ENCODE measurements around the gene SLC2A1.
"Not testable (repeated sequence)": the region's sequence is repeated elsewhere in the genome, so short reads cannot be mapped to it uniquely, and the experiment has no call there.

SLC2A1 gene

DNA sequence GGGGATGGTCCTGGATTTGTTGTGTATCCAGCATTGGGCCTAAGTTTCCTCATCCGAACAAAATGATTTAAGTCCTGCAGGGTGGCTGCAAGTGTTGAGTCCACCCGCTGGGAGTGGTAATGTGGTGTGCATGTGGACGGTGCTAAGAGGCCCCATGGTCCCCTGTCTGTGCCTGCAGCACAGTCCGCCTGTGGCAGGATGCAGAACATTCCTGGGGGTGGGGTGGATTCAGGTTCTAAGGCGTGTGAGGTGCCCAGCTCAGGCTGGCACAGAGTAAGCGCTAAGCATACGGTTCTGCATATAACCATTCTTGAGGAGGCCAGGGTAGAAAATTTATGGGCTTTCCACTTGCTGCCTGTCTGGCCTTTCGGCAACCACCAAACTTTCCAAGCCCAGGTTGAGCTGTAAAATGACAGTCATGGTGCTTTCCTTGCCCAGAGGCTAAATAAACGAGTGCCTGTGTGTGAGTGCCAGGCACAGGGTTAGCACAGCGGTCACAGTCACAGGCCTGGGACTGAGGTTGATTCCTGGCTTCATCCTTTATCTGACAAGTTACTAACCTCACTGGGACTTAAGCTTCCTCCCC, 30.7 kb downstream of the SLC2A1 start:
- DNase-seq = no peak

DNA sequence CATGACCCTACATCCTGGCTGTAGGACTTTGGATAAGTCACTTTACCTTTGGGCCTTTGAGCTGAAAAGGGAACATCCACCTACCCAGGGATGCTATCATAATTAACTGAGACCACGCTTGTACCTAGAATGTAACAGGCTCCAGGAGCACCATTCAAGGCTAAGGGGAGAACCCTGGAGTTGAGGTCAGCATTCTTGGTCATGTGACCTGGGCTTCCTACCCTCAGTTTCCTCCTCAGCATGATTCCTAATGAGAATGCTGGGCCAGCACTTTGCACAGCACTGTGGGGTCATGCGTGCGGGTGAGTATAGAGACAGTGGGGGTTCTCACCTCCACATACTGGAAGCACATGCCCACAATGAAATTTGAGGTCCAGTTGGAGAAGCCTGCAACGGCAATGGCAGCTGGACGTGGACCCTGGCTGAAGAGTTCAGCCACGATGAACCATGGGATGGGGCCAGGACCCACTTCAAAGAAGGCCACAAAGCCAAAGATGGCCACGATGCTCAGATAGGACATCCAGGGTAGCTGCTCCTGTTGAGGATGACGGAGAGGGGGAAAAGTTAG, 31.3 kb downstream of the SLC2A1 start:
- no peak for DNase-seq

DNA sequence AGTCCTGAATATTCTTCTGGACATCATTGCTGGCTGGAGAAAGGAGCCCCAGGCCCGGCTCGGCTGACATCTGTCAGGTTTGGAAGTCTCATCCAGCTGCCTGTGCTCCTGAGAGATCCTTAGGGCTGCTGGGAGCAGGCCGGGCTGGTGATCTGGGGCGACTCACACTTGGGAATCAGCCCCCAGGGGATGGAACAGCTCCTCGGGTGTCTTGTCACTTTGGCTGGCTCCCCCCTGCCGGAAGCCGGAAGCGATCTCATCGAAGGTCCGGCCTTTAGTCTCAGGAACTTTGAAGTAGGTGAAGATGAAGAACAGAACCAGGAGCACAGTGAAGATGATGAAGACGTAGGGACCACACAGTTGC, 31.8 kb downstream of the SLC2A1 start:
- DNase-seq = no peak

DNA sequence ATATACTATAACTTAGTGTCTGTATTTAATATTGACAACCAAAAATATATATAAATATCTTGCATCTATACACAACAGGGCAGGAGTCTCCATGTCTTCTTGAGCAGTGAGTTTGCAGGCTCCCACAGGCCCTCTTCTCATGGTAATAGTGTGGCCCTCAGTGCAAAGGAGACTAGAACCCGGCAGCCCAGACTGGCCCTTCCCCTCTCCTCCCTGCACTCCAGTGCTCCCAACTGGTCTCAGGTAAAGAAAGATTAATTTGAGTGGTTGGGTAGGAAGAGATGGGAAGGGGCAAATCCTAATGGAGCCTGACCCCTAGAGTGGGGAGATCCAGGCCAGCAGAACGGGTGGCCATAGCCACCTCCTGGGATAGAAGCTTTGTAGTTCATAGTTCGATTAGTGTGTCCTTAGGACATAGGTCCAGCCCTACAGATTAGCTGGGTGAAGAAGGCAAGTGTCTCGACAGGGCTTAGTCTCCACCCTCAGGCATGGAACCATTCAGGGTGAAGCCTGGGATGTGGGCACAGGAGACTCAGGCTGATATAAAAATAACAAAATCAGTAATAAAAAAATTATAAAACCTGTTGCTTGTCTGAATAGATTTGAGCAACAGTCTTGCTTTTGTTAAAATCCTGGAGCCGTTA, 32.3 kb downstream of the SLC2A1 start:
- DNase-seq = no peak

DNA sequence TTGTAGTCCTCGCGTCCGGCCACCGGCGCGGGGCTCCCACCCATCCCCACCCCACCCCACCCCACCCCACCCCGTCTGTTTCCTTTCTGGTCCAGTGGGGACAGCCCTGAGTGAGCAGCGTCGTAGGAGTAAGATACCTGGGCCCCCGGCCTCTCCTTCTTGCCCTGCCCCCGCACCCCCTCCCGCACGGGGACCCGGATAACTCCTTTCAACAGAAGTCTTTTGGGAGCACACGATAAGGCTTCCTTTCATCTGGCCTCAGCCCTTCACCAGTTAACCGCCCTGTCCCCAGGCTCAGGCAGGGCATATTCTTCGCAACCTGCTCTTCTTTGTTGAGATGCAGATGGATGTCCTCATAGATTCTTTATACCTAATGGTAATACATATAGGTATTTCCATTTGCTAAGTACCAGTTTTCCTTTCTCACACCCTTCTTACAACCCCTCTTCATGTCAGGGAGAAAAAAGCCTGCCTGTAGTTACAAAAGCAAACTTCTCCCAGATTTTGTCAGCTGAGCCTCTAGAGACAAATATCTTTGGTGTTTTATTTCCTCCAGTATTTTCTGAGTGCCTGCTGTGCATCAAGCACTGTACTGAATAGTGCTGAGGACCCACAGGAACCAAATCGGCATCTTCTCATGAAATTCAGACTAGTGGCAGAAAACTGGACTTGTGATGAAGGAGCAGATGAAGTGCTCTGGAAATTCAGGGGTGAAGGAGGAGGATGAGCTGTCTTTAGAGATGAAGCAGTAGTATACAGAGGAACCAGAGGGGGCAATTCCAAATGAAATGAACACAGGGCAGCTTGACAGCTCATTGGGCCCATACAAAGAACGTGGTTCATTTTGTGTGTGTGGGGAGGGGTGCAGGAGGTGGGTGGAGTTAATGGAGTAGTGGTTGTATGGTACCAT, 33.6 kb downstream of the SLC2A1 start:
- peak in 1 of 2 experiments; percentile 66 for DNase-seq

DNA sequence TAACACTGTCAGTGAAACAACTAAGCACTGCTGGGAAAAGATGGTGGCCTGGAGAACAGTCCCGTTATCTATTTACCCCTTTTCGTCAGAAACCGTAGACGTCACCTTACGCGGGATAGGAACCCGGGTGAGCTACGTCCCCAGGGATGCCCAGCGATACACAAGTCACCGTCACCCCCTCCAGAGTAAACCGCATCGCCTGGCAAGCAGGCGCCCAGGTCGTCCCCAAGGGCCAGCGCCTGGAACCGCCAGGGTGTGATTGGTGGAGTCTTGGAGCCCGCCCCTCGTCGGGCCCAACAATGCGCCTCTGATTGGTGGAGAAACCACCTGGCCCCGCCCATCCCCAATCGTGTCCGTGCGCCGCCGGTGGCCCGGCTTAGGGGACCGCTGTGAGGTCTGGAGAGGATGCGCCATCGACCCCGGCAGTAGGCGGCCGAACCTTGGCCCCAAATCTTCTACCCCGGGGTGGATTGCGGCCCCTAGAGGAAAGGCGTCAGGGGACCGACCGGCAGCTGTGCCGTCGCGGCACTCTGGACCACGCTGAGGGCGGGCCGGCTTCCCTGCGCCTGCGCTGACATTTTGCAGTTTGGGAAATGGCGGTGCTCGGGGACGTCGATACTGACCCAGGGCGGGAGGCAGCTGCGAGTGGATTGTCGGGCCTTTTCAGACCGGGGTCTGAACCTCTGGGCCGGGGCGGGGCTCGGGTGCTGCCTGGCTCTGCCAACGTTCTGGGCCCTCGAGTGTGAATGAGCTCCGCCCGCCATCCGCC, 34.4 kb downstream of the SLC2A1 start:
- DNase-seq = peak; percentile 90 to 99

DNA sequence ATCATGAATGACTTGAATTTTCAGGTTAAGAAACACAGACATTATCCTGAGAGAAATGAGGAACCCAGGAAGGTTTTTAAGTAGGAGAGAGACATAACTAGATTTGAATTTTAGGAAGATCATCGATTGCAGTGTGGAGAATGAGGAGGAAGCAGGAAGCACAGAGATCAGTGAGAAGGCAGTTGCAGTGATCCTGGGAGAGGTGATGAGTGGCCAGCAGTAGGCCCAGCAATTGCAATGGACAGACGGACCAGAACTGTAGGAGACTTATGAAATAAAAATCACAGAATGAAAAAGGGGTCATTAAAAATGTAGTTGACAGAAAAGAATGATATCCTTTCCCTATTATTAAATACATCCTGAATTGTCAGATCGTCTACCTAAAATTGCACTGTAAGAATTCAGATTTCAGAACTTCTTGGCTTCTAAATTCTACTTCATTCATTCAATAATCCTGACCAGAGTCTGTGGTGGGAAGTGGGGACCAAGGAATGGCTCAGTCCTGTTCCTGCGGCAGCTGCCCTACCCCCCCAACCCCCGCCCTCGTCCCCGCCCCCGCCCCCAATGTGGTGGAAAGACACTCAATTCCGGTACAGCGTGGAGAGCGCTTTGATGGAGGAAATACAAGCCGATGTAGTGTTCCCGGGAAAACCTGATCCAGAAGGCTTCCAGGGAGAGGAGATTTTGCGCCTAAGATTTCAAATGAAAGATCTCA, 35.1 kb downstream of the SLC2A1 start:
- peak in 1 of 2 experiments; percentile 89 for DNase-seq

DNA sequence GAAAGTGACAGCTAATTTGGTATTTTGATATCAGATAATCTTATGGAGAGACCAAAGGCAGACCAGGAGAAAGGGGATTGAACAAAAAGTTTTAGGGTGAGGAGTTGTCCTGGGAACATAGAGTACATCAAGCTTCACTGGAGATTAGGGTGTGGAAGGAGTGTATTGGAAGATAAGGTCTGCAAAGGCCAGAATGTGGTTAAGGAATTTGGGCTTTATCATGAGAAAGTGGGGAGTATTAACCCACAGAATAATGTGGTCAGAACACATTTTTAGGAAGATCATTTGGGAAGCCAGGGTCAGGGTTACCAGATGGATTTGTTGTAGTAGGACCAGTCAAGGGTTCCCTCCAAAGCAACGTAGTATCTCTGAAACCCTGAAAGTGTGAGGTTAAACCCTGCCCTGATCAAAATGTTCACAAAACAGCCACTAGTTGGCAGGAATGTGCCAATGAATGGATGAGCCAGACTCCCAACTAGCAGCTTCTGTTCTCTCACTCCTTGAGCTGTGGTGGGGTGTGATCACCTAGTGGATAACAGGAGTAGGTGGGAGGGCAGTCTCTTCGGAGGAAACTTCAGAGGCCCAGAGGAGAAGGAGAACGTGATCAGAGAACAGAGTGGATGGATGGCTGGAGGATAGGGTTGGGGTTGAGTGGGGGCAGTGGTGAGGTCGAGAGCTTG, 35.8 kb downstream of the SLC2A1 start:
- DNase-seq = peak; percentile 89 to 92

DNA sequence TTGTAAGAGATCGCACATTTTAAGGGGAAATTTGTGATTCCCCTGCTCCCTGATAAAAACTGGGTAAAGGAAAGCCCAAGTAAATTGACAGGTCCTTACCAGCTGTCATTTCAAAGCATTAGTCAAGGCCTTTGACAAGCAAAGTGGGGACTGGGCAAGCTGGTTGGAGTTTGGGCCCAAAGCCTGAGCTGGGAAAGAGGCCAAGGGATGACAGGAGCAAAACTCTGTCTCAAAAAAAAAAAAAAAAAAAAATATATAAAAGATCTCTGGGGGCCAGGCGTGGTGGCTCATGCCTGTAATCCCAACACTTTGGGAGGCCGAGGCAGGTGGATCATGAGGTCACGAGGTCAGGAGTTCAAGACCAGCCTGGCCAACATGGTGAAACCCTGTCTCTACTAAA, 36.9 kb downstream of the SLC2A1 start:
- no peak for DNase-seq

DNA sequence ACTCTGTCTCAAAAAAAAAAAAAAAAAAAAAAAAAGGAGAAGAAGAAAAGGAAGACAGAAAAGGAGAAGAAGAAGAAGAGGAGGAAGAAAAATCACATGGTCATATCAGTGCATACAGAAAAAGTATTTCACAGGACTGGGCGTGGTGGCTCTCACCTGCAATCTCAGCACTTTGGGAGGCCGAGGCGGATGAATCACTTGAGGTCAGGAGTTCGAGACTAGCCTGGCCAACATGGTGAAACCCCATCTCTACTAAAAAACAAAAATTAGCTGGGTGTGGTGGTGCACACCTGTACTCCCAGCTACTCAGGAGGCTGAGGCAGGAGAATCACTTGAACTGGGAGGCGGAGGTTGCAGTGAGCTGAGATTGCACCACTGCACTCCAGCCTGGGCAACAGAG, 39.0 kb downstream of the SLC2A1 start:
- DNase-seq = not testable (repeated sequence)

DNA sequence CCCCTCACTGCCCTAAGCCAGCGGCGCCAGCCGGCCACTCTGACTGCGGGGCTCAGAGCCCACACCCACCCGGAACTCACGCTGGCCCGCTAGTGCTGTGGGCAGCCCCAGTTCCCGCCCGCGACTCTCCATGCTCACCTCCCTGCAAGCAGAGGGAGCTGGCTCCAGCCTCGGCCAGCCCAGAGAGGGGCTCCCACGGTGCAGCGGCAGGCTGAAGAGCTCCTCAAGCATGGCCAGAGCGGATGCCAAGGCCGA, 41.5 kb downstream of the SLC2A1 start:
- DNase-seq = no peak

DNA sequence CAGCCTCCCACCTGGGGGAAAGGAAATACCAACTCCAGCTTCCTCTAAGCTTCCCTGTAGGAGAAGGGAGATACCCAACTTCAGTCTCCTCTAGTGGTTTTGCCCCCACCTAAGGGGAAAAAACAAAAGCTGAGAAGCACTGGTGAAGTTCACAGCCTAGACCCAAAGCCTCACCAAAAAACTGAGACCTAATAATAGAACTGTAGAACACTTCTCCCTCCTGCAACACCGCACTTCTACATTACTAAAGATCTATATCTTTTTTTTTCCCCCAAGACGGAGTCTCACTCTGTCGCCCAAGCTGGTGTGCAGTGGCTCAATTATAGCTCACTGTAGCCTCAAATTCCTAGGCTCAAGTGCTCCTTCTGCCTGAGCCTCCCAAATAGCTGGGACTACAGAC, 43.2 kb downstream of the SLC2A1 start:
- no peak for DNase-seq

DNA sequence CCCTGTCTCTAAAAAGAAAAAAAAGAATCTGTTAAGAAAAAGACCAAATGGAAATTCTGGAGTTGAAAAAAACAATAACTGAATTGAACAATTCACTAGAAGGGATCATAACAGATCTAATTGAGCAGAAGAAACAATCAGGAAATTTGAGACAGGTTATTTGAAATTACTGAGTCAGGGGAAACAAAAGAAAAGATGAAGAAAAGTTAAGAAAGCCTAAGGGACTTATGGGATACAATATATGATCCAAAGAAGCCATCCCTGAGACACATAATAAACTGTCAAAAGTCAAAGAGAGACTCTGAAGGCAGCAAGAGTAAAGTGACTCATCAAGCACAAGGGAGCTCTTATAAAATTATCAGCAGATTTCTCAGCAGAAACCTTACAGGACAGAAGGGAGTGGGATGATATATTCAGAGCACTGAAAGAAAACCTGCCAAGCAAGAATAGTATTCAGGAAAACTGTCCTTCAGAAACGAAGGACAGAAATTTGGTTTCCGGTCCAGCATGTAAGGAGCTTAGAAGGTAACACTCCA, 44.5 kb downstream of the SLC2A1 start:
- no peak for DNase-seq

DNA sequence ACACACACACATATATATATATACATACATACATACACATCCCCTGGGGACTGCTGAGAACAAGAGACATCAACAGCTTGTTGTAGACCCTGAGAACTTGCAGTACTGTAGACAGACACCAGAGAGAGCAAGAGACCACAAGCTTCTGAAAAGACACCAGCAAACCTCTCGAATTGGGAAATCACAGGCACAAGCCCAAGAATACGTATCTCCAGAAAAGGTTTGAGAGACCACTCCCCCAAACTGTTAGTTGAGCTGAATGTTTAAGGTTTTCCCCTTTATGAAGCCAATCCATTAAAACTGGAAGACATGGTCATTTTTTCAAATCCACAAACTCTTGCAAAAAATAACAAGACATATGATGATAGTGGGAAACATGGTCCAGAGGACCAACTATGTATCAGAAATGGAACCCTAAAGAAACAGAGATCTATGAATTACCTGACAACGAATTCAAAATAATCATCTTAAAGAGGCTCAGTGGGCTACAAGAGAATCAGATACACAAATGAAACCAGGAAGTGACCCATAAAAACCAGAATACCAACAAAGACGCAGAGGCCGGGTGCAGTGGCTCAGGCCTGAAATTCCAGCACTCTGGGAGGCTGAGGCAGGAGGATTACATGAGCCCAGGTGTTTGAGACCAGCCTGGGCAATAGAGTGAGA, 45.1 kb downstream of the SLC2A1 start:
- peak; percentile 69 to 86 for DNase-seq

DNA sequence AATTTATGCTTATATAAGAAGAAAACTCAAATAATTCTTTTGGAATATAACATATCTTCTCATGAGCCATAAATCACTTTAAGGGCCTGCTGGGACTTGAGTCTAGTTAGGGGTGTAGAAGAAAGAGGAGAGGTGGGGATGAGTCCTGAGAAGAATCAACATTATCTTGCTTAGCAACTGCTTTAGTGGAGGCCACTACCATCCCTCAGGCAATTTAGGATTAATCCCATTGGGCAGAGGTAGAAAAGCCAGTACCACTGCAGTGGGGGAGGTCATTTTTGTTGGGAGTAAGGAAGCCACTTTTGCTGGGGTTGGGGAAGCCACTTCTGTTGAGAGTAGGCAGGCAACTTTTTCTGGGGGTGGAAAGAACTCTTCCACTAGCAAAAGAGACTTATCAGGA, 47.7 kb downstream of the SLC2A1 start:
- no peak for DNase-seq

DNA sequence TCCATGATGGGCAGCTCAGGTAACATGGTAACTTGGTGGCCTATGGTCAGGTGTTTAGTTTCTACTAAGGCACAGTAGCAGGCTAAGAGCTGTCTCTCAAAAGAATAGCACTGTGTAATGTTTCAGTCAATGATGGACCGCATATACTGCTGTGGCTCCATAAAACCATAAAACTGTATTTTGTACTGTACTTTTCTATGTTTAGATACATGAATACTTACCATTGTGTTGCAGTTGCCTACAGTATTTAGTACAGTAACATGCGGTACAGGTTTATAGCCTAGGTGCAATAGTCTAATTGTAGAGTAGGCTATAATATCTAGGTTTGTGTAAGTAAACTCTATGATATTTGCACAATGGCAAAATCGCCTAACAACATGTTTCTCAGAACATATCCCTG, 50.6 kb downstream of the SLC2A1 start:
- DNase-seq = no peak

DNA sequence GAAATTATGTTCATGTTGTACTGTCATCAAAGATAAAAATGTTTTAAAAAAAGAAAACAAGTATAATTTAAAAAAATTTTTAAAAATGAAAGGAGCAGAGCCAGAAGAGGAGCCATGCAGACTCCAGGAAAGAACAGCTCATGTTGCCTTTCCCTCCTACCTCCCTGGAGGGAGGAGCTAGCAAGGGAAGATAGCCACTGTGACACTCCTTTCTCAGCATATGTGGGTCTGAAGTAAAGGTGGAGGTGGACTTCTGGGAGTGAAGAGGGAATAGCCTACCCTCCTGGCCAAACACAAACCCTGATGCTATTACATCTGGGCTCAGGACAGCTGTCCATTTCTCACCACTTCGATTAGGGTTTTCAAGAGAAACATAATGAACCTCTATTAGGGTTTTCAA, 54.2 kb downstream of the SLC2A1 start:
- no peak for DNase-seq

DNA sequence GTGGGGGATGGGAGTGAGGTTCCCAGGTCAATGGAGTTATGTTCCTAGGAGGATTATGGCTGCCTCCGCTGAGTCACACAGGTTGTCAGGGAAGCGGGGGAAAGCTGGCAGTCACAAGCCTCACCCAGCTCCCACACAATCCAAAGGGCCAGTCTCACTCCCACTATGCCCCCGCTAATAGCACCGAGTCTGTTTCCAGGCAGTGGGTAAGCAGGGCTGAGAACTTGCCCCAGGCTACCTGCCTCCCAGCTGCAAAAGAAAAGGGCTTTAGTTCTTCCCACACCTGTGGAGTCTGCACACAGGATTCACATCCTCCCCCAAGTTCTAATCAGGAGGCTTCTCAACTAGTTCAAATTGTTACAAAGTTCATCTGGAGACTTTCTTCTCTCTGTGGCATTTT, 58.7 kb downstream of the SLC2A1 start:
- not testable (repeated sequence) for DNase-seq

DNA sequence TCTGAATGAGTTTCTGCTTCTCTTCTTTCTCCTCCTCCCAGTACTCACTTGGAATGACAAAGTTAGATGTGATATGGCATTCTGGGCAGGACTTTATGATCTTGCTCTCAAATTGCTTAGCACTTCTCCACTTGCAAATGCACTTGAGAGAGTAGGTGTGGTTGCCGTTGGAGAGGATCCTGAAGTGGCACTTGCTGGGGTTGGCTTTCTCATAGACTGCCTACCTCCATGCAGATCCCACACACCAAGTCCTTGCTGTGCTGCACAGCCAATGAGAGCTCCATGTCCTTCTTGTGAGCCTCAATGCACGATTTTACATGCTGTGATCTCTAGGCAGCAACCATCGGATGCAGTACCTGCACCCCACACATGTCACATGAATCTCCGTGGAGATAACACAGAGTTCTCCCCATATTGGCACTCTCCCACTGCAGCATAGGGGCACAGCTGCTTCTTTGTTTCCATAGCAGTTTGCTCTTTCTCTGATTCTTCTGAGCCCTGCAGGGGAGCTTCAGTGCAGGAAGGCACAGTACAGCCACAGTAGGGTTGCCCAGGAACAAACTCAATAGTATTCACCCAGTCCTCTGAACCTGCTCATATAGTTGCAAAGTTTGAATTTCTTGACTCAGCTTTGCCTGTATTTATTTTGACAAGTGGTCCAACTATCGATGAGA, 67.1 kb downstream of the SLC2A1 start:
- no peak for DNase-seq

DNA sequence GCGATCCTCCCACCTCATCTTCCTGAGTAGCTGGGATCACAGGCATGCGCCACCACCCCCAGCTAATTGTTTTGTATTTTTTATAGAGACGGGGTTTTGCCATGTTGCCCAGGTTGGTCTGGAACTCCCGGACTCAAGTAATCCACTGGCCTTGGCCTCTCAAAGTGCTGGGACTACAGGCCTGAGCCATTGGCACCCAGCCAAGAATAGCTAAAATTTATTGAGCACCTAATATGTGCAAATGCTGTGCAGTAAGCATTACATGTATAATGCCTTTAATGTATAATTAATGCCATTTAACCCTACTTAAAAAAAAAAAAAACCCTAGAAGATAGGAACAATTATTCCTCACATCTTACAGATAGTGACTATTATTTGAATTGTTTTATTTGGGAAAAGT, 69.4 kb downstream of the SLC2A1 start:
- DNase-seq = no peak

All from NCI-H526 (cell line).